Measurements from ENCODE around the gene RNF214.
A peak's percentile ranks its signal among the peaks of the same experiment; 100 is the strongest.

The RNF214 gene

DNA sequence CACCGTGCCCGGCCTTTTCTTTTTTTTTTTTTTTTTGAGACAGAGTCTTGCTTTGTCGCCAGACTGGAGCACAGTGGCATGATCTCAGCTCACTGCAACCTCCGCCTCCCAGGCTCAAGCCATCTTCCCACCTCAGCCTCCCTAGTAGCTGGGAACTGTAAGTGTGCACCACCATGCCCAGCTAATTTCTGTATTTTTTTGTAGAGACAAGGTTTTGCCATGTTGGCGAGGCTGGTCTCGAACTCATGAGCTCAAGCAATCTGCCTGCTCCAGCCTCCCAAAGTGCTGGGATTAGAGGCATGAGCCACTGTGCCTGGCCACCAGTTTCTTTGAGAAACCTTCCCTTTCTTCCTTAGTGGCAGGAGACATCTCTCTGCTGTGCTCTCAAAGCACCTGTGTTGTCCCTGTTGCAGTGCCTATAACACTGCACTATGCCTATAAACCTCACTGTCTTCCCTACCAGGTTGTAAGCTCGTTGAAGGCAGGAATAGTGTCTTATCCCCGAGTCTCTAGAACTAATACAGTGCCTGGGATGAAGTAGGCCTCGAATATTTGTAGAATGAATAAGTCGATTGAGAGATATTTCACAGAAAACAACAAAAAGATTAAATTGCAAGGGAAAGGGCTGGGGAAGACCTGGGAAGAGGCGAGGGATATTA is 19.6 kb upstream of the RNF214 start:
- POLR2A ChIA-PET: interaction anchor here (0.7 to 1.7 kb wide), 2 partner anchors 9 to 17 kb away, joined by 4 to 12 read pairs; no protein-coding TSS in a partner anchor

DNA sequence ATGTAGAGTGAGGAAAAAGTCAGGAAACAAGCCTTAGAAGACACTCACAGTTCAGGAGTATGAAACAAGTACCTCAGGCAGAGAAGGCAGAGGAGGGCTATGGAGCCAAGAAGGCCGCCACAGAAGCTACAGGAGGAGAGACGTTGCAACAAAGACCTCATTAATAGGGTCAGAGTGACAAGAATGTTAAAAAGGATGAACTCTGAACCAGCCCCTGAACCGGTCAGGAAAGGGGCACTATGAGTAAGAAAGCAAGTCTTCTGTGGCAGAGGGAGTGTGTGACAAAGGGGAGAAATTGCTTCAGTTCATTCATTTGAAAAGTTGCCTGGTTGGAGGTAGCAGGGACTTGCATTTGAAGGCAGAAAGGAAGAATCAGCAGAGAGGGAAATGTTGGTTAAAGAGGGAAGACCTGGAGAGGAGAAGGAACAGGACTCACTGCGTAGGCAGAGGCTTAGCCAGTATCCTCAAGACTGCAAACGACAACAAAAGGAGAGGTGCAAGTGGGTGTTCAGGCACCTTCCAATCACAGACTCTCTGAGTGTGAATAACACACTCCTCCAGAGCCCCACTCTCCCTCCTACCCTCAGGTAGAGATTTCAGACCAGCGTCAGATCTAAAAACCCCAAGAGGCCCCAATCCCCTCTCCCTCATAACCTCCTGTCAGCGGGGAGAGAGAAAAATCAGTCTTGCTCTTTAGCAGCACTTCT is 17.9 kb upstream of the RNF214 start:
- no peak overlapping the region for H3K4me3 ChIP-seq (ENCODE audit: low read depth, low read length)
- TF ChIP-seq, protein P1, sequence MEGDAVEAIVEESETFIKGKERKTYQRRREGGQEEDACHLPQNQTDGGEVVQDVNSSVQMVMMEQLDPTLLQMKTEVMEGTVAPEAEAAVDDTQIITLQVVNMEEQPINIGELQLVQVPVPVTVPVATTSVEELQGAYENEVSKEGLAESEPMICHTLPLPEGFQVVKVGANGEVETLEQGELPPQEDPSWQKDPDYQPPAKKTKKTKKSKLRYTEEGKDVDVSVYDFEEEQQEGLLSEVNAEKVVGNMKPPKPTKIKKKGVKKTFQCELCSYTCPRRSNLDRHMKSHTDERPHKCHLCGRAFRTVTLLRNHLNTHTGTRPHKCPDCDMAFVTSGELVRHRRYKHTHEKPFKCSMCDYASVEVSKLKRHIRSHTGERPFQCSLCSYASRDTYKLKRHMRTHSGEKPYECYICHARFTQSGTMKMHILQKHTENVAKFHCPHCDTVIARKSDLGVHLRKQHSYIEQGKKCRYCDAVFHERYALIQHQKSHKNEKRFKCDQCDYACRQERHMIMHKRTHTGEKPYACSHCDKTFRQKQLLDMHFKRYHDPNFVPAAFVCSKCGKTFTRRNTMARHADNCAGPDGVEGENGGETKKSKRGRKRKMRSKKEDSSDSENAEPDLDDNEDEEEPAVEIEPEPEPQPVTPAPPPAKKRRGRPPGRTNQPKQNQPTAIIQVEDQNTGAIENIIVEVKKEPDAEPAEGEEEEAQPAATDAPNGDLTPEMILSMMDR (IDR thresholded peaks at IDR 0.05; ENCODE audit: insufficient read depth, low read length, missing control alignments): no peak
- ChIA-PET CTCF (interaction anchor here (15.2 kb wide), 1 partner anchor 15 kb away, joined by 191 read pairs; the partner anchor contains the start of genes PCSK7 and RNF214), POLR2A (interaction anchor here (0.6 kb wide), 1 partner anchor 9 kb away, joined by 4 read pairs; no protein-coding TSS in a partner anchor)
- no peak for DNase-seq (ENCODE audit: low read depth, low spot score)

More for the DNA sequence above, 19.6 kb upstream of the RNF214 start:
- H3K4me3 ChIP-seq (ENCODE audit: low read depth, low read length): no peak overlapping the region
- CTCF ChIA-PET: interaction anchor here (15.2 kb wide), 1 partner anchor 17 kb away, joined by 191 read pairs; the partner anchor contains the start of genes PCSK7 and RNF214
- TF ChIP-seq, protein P1 (IDR thresholded peaks at IDR 0.05; ENCODE audit: insufficient read depth, low read length, missing control alignments): no peak
- DNase-seq (ENCODE audit: low read depth, low spot score): no peak

DNA sequence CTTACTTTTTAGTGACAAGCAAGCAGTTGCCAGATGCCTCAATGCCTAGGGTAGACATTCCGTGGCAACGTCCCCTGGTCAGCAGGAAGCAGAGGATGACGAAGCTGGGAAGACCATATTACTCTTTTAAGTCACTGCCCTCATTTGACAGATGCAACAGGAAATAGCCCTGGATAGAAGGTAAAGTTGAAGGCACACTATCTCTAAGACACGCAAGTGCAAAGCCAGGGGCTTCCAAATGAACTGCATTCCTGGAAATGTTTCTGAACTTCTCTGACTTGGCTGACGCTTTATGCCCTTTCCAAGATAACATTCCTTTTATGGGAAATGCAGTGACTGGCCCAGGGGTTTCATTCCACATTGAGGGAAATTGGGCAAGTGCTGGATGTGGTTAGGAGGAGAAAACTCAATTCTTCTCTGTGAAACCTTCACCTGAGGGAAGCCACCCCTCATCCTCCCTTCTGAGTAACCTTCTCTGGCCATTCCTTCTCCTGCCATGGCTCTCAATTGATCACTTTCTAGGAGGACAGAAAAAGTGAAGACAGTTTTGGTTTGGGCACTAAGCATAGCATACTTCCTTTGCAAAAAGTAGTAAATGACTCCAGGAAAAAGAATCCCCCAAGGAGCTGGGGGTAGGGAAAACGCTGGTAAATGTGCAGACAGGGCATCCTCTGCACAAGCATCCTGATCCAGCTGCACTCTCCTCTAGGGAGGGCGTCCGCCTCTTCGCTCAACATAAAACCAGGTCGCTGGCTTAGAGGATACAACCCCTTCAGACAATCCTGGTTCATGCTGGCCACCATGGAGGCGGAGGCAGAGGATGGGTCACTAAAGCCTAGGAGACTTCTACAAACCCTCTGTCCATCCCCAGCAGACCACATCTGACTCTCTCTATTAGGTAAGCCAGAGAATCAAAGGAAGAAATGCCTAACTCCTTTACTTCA is 15.1 kb upstream of the RNF214 start:
- TF ChIP-seq, protein P1 (IDR thresholded peaks at IDR 0.05; ENCODE audit: insufficient read depth, low read length, missing control alignments): no peak
- POLR2A ChIA-PET: interaction anchor here (1.5 kb wide), 1 partner anchor 18 kb away, joined by 7 read pairs; the partner anchor contains the start of gene TAGLN
- peak; percentile 59 for DNase-seq (ENCODE audit: low read depth, low spot score)
- no peak overlapping the region for H3K4me3 ChIP-seq (ENCODE audit: low read depth, low read length)
- CTCF ChIA-PET: interaction anchor here (2.2 to 15.2 kb wide), 2 partner anchors 12 to 36 kb away, joined by 6 to 191 read pairs; partner anchors contain the start of genes PCSK7 and RNF214

DNA sequence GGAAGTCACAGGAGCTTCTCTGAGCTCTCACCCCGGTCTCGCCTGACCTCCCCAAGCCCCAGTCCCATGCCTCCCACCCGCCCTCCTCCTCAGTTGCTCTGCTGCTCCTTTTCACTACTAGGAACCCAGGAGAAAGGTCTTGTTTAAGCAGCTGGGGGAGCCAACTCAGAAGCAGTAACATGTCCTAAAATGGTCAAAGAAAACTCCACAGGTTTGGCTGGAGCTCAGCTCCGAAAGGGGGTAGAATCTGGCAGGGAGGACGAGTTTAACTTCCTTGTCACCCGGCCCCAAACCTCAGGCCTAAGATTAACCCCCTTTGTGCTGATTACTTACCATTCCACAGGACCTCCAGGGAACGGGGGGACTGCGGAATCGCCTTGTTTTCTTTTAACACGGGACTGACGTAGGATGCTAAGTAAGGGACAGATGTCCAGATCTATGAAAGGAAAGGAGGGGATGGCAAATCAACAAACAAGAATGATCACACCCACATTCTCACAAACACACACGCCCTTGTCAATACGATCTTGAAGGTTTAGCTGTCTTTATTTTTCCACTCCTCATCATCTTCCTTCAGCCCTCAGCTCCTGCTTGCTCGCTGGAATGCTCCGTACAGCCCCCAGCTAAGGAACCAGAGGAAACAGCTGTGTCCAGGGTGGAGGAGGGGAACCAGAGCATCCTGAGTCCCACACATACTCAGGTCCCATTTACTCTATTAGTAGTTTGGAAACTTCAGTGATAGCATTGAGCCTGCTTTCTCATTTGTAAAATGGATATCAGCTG is 14.1 kb upstream of the RNF214 start:
- POLR2A ChIA-PET: interaction anchor here (1.5 kb wide), 1 partner anchor 19 kb away, joined by 7 read pairs; the partner anchor contains the start of gene TAGLN
- no peak overlapping the region for H3K4me3 ChIP-seq (ENCODE audit: low read depth, low read length)
- DNase-seq (ENCODE audit: low read depth, low spot score): no peak
- CTCF ChIA-PET: interaction anchor here (0.5 to 15.2 kb wide), 4 partner anchors 12 to 53 kb away, joined by 4 to 191 read pairs (median 5); partner anchors contain the start of genes PCSK7 and RNF214
- TF ChIP-seq, protein P1 (IDR thresholded peaks at IDR 0.05; ENCODE audit: insufficient read depth, low read length, missing control alignments): no peak

DNA sequence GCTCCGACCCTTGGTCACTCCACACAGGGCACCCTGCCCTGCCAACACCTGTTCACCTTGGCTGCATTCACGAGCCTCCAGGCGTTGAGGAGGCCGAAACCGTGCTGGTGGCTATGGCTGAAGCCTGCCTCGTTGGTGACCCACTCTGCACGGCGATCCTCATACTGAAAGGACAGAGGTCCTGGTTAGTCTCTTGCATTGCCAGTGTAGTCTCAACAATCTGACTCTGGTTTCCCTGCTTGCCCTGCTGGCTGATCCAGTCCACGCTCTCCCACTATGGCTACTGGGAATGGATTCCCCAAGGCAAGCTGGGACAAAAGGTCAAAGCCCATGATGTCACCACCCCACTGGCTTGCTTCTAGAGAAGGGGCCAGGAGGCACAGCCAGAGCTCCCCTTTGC is 13.5 kb upstream of the RNF214 start:
- ChIA-PET POLR2A (interaction anchor here (1.5 kb wide), 1 partner anchor 20 kb away, joined by 7 read pairs; the partner anchor contains the start of gene TAGLN), CTCF (interaction anchor here (1.5 to 15.2 kb wide), 2 partner anchors 11 to 22 kb away, joined by 4 to 191 read pairs; partner anchors contain the start of genes PCSK7 and RNF214)
- TF ChIP-seq, protein P1 (IDR thresholded peaks at IDR 0.05; ENCODE audit: insufficient read depth, low read length, missing control alignments): no peak
- DNase-seq (ENCODE audit: low read depth, low spot score): no peak
- H3K4me3 ChIP-seq (ENCODE audit: low read depth, low read length): no peak overlapping the region
